ENCODE results near the gene LOXHD1.

DNA sequence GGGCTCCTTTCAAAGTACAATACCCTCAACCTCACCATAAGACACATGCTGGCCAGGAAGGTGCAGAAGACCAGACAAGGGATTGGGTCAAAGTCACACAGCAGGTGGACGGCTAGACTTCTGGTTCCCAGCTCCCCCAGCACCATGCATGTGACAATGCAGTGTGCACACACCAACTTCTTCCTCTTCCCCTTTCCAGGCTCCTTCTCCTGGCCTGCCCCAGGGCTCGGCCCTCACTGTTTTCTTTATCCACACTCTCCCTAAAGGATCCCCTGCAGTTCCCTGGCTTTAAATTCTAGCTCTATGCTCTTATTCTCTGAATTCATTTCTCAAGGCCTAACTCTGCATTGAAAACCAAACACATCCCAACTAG, 82.3 kb downstream of the LOXHD1 start:
- TF ChIP-seq CTCF (conservative IDR thresholded peaks at IDR 0.05 in 1 of 2, IDR thresholded peaks at IDR 0.05 in 1 of 2; ENCODE audit: extremely low read depth in 1 of 2, insufficient read depth in 1 of 2, low read depth in 1 of 2, low read length in 2 of 2) (no peak), EZH2 (IDR thresholded peaks at IDR 0.05; ENCODE audit: borderline replicate concordance, low read length) (no peak)
